BLaER1 treated with 17β-estradiol and CSF1 and Interleukin-3, amounts not matched to agents 10 nM and 100 nM (cell line): ENCODE results near the gene DHX58.
"Not testable (repeated sequence)": the region's sequence is repeated elsewhere in the genome, so short reads cannot be mapped to it uniquely, and the experiment has no call there.

Source experiments
- H3K27ac ChIP-seq, 11 experiments: shearing (Covaris generic); formaldehyde crosslinking; 2 replicates each; pipeline ENCODE4 v1.8.1; 2022
- H3K27me3 ChIP-seq, 11 experiments: shearing (Covaris generic); formaldehyde crosslinking; 2 replicates each; pipeline ENCODE4 v1.8.1; 2022
- H3K36me3 ChIP-seq, 11 experiments: shearing (Covaris generic); formaldehyde crosslinking; 2 replicates each; pipeline ENCODE4 v1.8.1; 2022
- H3K4me1 ChIP-seq, 10 experiments: shearing (Covaris generic); formaldehyde crosslinking; 2 replicates each; pipeline ENCODE4 v1.8.1; 2022
- H3K4me2 ChIP-seq, 11 experiments: shearing (Covaris generic); formaldehyde crosslinking; 2 replicates each; pipeline ENCODE4 v1.8.1; 2022
- H3K4me3 ChIP-seq, 10 experiments: shearing (Covaris generic); formaldehyde crosslinking; 2 replicates each; pipeline ENCODE4 v1.8.1; 2022
- H3K9ac ChIP-seq, 11 experiments: shearing (Covaris generic); formaldehyde crosslinking; 2 replicates each; pipeline ENCODE4 v1.8.1; 2022
- H3K9me3 ChIP-seq, 11 experiments: shearing (Covaris generic); formaldehyde crosslinking; replicated peaks in 1 of 11; 2 replicates each; pipeline ENCODE4 v1.8.1; 2022
- H4K20me1 ChIP-seq, 11 experiments: shearing (Covaris generic); formaldehyde crosslinking; 2 replicates each; pipeline ENCODE4 v1.8.1; 2022
- Cebpa-rat ChIP-seq, 11 experiments: shearing (Covaris generic); IDR thresholded peaks; 2 replicates each; pipeline ENCODE4 v1.8.1; 2022

DHX58 gene

DNA sequence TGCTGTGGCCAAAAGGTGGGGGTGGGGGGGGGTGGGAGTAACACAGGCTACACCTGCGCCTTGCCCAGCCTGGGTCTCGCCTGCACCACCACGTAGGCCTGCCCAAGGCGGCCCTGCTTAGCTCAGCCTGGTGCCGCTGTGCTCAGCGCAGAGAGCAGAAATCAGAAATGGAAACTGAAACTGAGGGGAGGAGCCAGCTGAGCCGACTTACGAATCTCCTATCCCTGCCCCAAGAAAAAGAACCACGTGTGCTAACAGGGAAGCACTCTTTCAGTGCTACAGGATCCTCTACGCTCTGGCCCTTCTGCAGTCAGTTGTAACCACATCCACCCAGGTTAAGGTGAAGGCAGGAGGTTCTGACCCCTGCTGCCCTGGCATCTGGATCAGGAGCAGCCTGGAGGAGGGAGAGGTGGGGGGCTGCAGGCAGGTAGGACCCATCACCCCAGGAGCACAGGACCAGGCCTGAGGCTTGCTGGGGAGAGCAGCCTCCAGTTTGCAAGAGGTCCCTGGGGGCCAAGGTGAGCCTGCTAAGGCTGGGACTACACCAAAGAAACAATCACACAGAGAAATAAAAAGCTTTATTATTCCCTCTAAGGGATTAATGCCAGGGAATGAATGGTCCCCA lies at the start of gene DHX58:
Gene DHX58, minus strand, starts transcription at position 163 of the 625 bp plus-strand sequence. CDS start 822 bp downstream, outside the sequence.
- H3K9me3 ChIP-seq: no peaks in the 10 kb centered on the region
- H3K36me3 ChIP-seq: peaks cover 23 to 46% (median 35%) of the 10 kb centered on the region in 11 experiments
- H3K27ac ChIP-seq: peak within 1 kb of the TSS; percentile 60 to 85 (median 76)
- peak within 1 kb of the TSS; percentile 67 to 82 (median 76) for H3K9ac ChIP-seq
- H3K27me3 ChIP-seq: no peaks in the 10 kb centered on the region
- H3K4me2 ChIP-seq: peak within 1 kb of the TSS; percentile 62 to 95 (median 92)
- H3K4me1 ChIP-seq: peaks cover 31 to 48% (median 41%) of the 10 kb centered on the region in 10 experiments
- H3K4me3 ChIP-seq: peak within 1 kb of the TSS; percentile 46 to 65 (median 50); a peak in 19 of 20 replicates
- peaks cover 0 to 8% (median 0%) of the 10 kb centered on the region in 11 experiments; a peak in 4 of 22 replicates for H4K20me1 ChIP-seq
- TF ChIP-seq Cebpa-rat (IDR thresholded peaks at IDR 0.05): no peak

GRCh38 chr17:42160531-42160910 lies 48.0 kb upstream of the DHX58 start:
- H3K9ac ChIP-seq: peak overlapping the region in 6 of 11 experiments; percentile 1 to 59 (median 48); a peak in 7 of 22 replicates
- peak overlapping the region in 2 of 11 experiments; percentile 9 to 66; a peak in 1 of 22 replicates for H3K27ac ChIP-seq

DNA sequence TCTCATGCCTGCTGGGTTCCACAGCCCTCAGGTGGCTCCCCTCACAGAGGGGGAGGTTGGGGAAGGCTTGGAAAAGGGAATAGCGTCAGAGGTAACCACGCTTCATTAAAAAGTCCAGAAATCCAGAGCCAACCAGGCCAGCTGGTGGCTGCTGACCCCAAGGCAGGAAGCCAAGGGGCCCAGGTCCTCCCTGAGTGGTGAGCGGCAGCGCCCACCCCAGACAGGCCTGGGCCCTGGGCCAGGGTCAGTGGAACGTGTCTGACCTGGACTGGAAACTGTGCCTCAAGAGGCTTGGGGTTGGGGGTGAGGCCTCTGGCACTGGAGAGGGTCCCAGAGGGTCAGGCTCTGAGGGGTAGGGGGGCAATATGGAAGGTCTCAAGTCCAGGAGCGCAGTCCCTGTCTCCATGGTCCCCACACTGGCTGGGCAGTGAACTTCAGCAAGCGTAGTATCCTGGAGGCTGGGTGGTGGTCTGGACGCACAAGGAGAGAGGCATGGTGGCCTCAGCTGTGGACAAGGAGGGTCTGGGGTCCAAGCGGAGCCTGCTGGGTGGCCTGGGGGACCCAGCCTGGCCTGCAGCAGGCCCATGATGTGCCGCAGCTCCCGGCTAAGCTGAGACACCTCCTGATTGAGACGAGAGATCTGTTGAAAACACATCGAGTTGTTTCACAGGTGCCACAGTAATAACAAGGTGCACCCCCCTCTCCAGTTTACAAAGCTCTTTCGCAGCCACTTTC lies 47.4 kb upstream of the DHX58 start:
- Histone ChIP-seq H3K4me1 (peaks cover 32 to 48% (median 41%) of the 10 kb centered on the region in 10 experiments), H4K20me1 (no peaks in the 10 kb centered on the region), H3K9me3 (no peaks in the 10 kb centered on the region), H3K36me3 (no peaks in the 10 kb centered on the region), H3K27ac (peak overlapping the region in 5 of 11 experiments; percentile 4 to 35 (median 16); a peak in 3 of 22 replicates), H3K9ac (peak overlapping the region in 4 of 11 experiments; percentile 1 to 38 (median 32); a peak in 5 of 22 replicates), H3K27me3 (no peaks in the 10 kb centered on the region), H3K4me3 (no peak overlapping the region), H3K4me2 (peak overlapping the region in 8 of 11 experiments; percentile 33 to 79 (median 68); a peak in 15 of 22 replicates)
- no peak for TF ChIP-seq Cebpa-rat (IDR thresholded peaks at IDR 0.05)

More at GRCh38 chr17:42160531-42160910, 48.0 kb upstream of the DHX58 start:
- no peaks in the 10 kb centered on the region for H3K27me3 ChIP-seq
- H3K36me3 ChIP-seq: no peaks in the 10 kb centered on the region
- no peak overlapping the region for H3K4me3 ChIP-seq
- no peak for TF ChIP-seq Cebpa-rat (IDR thresholded peaks at IDR 0.05)
- H3K9me3 ChIP-seq: no peaks in the 10 kb centered on the region
- H3K4me2 ChIP-seq: peak overlapping the region in 8 of 11 experiments; percentile 61 to 79 (median 68); a peak in 16 of 22 replicates
- peaks cover 29 to 45% (median 38%) of the 10 kb centered on the region in 10 experiments for H3K4me1 ChIP-seq
- no peaks in the 10 kb centered on the region for H4K20me1 ChIP-seq

- peak overlapping the region; percentile 52 to 79 (median 68); a peak in 21 of 22 replicates for H3K4me2 ChIP-seq
- TF ChIP-seq Cebpa-rat (IDR thresholded peaks at IDR 0.05): no peak
- H3K36me3 ChIP-seq: peaks cover 12 to 31% (median 23%) of the 10 kb centered on the region in 11 experiments; a peak in 21 of 22 replicates
- peaks cover 35 to 41% (median 39%) of the 10 kb centered on the region in 11 experiments for H4K20me1 ChIP-seq
- peak overlapping the region in 6 of 11 experiments; percentile 31 to 98 (median 88); a peak in 12 of 22 replicates for H3K27ac ChIP-seq
- H3K4me1 ChIP-seq: peaks cover 35 to 59% (median 50%) of the 10 kb centered on the region in 10 experiments
- H3K27me3 ChIP-seq: no peaks in the 10 kb centered on the region
- H3K9me3 ChIP-seq: no peaks in the 10 kb centered on the region
- H3K4me3 ChIP-seq: peak overlapping the region; percentile 87 to 100 (median 94)
- H3K9ac ChIP-seq: peak overlapping the region; percentile 54 to 99 (median 93); a peak in 17 of 22 replicates
These were observed 43.1 kb upstream of the DHX58 start for GRCh38 chr17:42155614-42156045.

DNA sequence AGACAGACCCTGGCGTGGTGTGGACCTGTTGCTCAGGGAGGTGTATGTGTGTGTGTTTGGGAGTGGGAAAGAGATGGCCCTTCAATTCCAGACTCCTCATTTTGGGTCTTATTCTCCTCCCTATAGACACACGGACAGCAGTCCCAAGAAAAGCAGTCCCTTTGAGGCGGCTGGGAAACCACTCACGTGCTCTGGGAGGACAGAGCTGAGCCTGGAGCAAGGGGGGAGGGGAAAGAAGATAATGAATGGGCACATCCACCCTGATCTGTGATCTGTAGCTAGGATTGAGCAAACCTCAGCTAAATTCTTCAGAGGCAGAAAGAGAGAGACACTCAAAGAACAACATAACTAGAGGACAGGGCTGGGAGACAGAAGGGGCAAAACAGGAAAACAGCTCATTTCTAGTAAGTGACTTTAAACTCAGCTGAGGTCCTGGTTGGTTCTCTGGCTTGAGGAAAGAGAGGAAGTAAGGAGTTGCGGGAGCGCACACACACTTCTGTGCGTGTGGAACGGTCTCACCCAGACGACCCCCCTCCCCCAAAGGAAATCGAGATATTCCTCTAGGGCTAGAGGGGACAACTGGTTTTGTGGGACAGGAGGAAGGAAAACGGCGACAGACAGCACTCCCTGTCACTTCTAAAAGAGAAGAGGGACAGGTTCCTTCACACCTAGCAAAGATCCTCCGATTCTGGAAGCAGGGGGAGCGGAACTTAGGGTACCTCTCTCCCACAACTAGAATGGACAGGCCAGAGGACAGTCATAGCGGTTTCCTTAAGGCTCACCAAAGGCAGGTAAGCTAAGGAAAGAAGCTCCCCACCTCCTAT lies 41.6 kb upstream of the DHX58 start:
- TF ChIP-seq Cebpa-rat (IDR thresholded peaks at IDR 0.05): no peak
- Histone ChIP-seq H4K20me1 (peaks cover 50 to 56% (median 54%) of the 10 kb centered on the region in 11 experiments), H3K27ac (peak overlapping the region; percentile 83 to 98 (median 93)), H3K4me1 (peaks cover 21 to 61% (median 40%) of the 10 kb centered on the region in 10 experiments), H3K4me2 (peak overlapping the region; percentile 83 to 97 (median 93)), H3K9me3 (no peaks in the 10 kb centered on the region), H3K4me3 (peak overlapping the region; percentile 87 to 100 (median 94)), H3K27me3 (no peaks in the 10 kb centered on the region), H3K36me3 (peaks cover 26 to 46% (median 38%) of the 10 kb centered on the region in 11 experiments), H3K9ac (peak overlapping the region; percentile 91 to 99 (median 96))

DNA sequence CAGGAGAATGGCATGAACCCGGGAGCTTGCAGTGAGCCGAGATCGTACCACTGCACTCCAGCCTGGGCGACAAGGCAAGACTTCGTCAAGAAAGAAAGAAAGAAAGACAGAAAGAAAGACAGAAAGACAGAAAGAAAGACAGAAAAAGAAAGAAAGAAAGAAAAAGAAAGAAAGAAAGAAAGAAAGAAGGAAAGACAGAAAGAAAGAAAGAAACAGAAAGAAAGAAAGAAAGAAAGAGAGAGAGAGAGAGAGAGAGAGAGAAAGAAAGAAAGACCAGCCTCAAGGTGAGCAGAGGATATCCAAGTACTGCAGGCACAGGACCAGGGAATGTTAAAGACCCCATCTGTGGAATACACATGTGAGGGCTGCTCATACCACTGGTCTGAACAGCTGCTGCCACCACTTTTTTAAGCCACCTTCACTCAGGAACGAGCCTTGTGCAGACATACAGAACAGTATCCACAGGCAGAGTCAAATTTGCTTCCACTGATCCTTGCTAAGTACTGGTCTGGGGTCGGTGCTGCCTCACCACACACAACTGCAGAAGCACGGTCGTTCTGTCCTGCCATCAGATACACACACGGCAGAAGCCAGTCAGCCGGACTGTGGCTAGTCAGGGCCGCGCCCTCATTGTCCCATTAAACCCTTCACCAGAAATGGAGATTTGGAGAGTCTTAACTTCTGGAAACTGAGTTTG lies 34.5 kb upstream of the DHX58 start:
- Histone ChIP-seq H3K27me3 (no peaks in the 10 kb centered on the region), H3K27ac (no peak overlapping the region), H3K4me2 (peak overlapping the region in 3 of 11 experiments; percentile 16 to 40 (median 28); a peak in 2 of 22 replicates), H3K4me1 (peaks cover 22 to 98% (median 38%) of the 10 kb centered on the region in 10 experiments), H3K9ac (peak overlapping the region in 1 of 11 experiments; percentile 32; a peak in 1 of 22 replicates), H4K20me1 (peaks cover 93 to 100% (median 100%) of the 10 kb centered on the region in 11 experiments), H3K9me3 (no peaks in the 10 kb centered on the region), H3K4me3 (no peak overlapping the region), H3K36me3 (peaks cover 73 to 100% (median 93%) of the 10 kb centered on the region in 11 experiments)
- TF ChIP-seq Cebpa-rat (IDR thresholded peaks at IDR 0.05): no peak

- Histone ChIP-seq H3K9ac (peak overlapping the region in 6 of 11 experiments; percentile 16 to 67 (median 34); a peak in 6 of 22 replicates), H3K27ac (peak overlapping the region in 3 of 11 experiments; percentile 3 to 29 (median 25); a peak in 3 of 22 replicates), H3K36me3 (peaks cover 56 to 100% (median 88%) of the 10 kb centered on the region in 11 experiments), H3K4me2 (peak overlapping the region; percentile 35 to 87 (median 63)), H4K20me1 (peaks cover 95 to 100% (median 100%) of the 10 kb centered on the region in 11 experiments), H3K4me1 (peaks cover 38 to 98% (median 58%) of the 10 kb centered on the region in 10 experiments)
- H3K9me3 ChIP-seq, H3K4me3 ChIP-seq, H3K27me3 ChIP-seq: not testable (repeated sequence)
These were observed 30.6 kb upstream of the DHX58 start for GRCh38 chr17:42143138-42143537.
